GM20000 (cell line): Measurements from ENCODE around the gene B4GALT6.
A peak's percentile ranks its signal among the peaks of the same experiment; 100 is the strongest.

Experiments
- DNase-seq: peaks from one replicate; pipeline ENCODE4 v3.0.0; 2012; ENCODE audit warnings: low spot score
- TF ChIP-seq, protein P1 (sequence below): IDR thresholded peaks from 2 replicates; pipeline ENCODE4 v1.5.1; 2012; ENCODE audit warnings: mild to moderate bottlenecking, control low read depth; ENCODE audit errors: extremely low read depth, missing control alignments

Gene B4GALT6

DNA sequence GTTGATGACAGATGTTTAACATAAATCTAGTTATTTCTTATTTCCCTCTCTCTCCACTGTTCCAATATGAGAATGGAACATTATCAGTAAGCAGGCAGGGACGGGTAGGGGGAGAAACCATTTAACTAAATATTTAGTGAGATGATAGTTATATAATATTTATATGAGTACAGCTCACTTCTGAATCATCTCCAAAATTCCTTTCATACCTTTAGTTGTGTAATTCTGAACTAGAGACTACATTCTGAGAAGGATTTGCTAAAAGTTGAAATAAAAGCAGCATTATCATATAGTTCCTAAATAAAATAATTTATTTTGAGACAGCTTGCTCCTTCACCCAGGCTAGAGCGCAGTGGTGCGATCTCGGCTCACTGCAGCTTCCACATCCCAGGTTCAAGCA is 41.4 kb downstream of the B4GALT6 start:
- DNase-seq, result no peak
- TF ChIP-seq, protein P1, sequence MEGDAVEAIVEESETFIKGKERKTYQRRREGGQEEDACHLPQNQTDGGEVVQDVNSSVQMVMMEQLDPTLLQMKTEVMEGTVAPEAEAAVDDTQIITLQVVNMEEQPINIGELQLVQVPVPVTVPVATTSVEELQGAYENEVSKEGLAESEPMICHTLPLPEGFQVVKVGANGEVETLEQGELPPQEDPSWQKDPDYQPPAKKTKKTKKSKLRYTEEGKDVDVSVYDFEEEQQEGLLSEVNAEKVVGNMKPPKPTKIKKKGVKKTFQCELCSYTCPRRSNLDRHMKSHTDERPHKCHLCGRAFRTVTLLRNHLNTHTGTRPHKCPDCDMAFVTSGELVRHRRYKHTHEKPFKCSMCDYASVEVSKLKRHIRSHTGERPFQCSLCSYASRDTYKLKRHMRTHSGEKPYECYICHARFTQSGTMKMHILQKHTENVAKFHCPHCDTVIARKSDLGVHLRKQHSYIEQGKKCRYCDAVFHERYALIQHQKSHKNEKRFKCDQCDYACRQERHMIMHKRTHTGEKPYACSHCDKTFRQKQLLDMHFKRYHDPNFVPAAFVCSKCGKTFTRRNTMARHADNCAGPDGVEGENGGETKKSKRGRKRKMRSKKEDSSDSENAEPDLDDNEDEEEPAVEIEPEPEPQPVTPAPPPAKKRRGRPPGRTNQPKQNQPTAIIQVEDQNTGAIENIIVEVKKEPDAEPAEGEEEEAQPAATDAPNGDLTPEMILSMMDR, result no peak

DNA sequence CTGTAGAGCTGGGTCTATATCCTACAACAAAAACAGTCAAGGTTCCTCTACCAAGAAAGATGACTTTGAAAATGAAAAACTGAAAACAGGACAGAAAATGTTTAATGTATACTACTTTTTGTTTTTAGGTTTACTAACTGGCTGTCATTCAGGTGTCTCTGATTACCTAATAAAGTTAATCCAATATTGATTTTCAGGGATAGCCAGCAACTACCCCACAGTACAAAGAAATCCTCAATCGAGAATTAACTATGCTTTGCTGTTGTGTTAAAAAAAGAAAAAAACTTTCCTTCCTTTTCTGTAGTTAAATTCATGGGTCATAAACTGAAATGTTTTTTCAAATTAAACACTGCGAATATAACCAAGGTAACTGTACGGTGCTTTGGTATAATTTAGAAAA is 46.9 kb downstream of the B4GALT6 start:
- TF ChIP-seq, protein P1, result no peak
- DNase-seq, result no peak

DNA sequence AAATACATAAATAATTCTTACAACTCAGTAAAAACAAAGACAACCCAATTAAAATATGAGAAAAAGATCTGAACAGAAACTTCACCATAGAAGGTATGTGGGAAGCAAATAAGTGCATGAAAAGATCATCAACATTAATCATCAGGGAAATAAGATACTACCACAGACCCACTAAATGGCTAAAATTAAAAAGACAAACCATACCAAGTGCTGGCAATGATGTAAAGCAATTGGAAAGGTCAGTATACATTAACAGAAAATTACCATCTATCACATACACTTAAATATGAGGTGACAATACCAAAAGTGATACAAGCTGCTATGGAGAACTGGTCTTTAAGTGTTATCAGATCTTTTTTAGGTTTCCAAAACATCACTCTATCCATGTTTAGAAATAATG is 48.0 kb downstream of the B4GALT6 start:
- no peak for DNase-seq
- TF ChIP-seq, protein P1, result no peak

DNA sequence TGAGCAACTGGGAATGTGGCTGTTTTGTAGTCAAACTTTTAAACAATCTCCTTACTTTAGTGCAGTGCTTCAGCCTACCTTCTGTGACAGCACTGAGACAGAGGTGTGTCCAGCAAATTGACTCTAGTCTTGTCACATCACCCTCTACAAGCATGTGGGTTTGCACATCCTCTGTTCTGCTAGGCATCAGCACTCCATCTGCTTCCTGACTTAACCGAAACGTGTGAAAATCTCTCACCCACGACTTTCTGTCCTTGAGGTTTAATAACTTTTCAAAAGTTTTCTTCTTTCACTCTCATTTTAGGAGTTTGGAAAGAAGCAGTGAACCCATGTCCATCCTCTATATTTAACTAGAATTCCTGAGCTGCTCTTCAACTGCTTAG is 50.1 kb downstream of the B4GALT6 start:
- TF ChIP-seq, protein P1, result no peak
- peak; percentile 39 for DNase-seq

DNA sequence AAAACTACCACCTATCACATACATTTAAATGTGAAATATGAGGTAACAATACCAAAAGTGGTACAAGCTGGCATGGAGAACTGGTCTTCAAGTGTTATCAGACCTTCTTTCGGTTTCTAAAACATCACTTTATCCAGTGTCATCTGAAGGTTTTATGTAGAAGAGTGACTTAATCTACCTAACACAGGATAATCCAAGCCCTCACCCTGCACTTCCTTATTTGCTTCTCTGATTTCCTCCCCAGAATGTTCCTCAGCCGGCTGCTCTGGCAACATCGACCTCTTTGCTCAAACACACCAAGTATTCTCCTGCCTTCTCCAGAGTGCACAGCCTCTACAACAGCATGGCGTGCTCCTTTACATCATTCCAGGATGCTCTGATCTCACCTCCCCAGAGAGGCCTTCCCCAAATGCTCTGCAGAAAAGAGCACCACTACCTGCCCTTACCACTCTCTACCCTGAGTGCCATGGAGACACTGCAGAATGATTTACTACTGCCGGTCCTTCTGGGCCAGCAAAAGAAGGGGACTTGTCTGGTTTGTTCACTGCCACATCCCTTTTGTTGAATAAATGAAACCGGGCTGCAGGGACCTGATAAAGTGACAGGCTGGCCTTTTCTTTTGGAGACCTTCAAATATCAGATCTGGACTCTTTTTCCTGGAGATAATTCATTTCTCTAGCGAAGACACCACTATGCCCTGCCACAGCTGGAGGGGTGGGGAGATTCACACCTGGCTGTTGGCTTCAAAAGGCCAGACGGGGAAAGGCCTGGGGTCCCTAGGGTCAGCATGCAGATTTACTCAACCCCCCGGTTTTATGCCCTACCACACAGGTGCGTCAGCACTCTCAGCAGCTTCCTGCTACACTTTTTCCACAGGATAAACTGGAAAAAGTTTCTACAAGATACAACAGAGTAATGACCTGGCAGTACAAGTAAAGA is 50.7 kb downstream of the B4GALT6 start:
- no peak for DNase-seq
- TF ChIP-seq, protein P1, result no peak

DNA sequence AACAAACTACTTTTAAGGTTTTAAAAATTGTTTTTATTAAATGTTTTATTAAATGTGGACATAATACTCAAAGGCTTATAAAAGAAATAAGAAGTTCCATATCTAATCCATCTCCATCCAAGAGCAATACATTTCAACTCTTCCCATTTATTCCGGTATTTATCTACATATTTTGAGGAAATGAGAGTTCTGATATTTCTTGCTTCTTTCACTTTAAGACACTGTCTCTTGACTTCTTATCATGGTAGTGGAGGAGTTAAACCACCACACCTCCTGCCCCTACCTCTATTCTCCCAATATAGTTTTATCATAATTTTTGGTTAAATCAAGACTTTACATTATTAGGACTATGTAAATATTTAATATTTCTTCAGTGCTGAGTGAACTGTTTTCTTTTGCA is 52.0 kb downstream of the B4GALT6 start:
- no peak for DNase-seq
- TF ChIP-seq, protein P1, result no peak

DNA sequence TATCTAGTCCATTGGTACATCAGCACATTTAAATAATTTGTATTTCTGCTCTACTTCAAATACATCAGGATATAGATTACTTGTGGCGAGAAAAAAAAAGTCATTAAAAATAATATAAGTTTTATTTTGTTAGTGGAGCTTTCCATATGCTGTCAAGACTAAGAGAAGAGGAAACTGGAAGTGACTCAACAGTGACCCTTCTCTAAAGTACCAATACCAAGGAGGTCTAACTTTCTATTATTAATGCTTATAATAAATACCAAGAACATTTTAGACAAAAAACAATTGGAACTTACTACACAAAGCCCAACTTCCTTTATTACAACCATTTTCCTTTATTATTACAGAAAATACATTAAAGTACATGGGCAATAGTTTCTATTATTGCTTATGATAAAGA is 52.9 kb downstream of the B4GALT6 start:
- no peak for DNase-seq

More for the DNA sequence above, 52.9 kb downstream of the B4GALT6 start:
- TF ChIP-seq, protein P1, result no peak
